A549 treated with ZK216348 at 1 μM for 4 hours (cell line): ENCODE results near the gene AP4S1. TPM values are rescaled to one million over a fixed set of nuclear protein-coding genes. Genes with fewer than 3 reads are reported as not detected.

ENCODE experiments used
- total RNA-seq: library from RNA; stranded (reverse); fragments of 200-300 nt; extraction: Qiagen RNA extraction; gene quantifications from 5 replicates; pipeline ENCODE4 v1.2.3, GENCODE V29; 2022; ENCODE audit warnings: low read depth

AP4S1 gene
- total RNA-seq = 8.5 to 13.8 TPM (median 9.0 TPM) in 5 replicates

DNA sequence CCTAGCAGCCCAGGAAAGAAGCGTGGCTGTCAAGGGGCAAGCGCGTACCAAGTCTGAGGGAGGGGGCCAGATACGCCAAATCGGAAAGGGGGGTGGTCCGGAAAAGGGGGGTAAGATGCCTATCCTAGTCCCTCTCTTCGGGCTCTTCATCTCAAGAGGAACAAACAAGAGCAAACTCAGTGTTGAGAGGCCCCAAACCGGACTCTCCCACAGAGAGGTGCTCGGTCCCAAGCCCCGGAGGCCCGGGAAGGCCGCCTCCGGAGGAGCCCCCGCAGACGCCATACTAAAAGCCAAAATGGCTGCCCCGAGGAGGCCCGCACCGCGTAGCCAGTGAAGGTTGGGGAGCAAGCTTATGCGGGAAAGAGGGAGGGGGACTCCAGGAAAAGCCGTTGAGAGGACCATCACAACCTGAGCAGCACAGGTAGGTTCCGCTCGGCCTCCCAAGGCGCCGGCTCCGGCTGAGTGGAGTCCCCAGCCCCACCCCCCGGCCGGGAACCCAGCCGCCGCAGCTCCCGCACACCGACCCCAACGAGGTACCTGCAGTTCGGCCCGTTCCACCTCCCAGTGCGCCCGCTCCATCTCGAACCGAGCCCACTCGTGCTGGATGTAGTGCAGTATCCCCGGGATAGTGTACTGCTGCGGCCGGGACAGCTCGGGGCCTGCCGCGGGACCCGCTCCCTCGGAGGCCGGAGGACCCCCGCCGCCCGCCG is at the start of gene AP4S1:
AP4S1 (plus strand) TSS at position 283 of the 710 bp plus-strand sequence. CDS start 40,548 bp downstream, outside the sequence.

GRCh38 chr14:31026077-31026449 is 614 bp downstream of the AP4S1 start, which contains the start of gene STRN3:
Gene STRN3, minus strand, starts transcription at chr14:31026379. Its CDS starts 194 bp downstream, at chr14:31026185.

Other genes starting within 250 kb of the AP4S1 start
- 21.0 to 34.9 TPM (median 24.5 TPM) in 5 replicates for gene COCH, start 151.1 kb upstream of the AP4S1 start, total RNA-seq
- gene STRN3, start 730 bp downstream of the AP4S1 start, total RNA-seq = 14.2 to 19.1 TPM (median 16.1 TPM) in 5 replicates
- 61.4 to 80.1 TPM (median 69.2 TPM) in 5 replicates for gene HECTD1, start 182.1 kb downstream of the AP4S1 start, total RNA-seq